ENCODE results near the gene NUBPL.

DNA sequence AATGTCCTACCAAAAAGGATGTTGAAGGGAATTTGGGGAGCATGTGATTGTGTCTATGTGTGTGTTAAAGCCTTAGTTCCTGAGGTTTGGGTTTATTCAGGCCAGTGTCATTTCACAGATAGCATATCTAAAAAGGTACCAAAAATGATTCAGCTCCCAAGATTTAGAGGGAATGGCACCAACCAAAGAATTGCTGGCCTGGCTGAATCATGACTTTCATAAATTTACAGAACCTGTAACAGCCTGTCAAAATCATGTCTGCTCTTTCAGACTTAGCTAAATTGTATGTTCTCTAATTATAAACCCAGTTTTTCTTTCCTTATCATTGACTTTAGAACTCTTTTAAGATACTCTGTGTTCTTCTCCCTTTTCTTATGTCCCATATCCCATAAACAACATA, 231.5 kb downstream of the NUBPL start:
- TF ChIP-seq CTCF (conservative IDR thresholded peaks at IDR 0.05; ENCODE audit: low read length) (no peak), EZH2phosphoT487 (IDR thresholded peaks at IDR 0.05; ENCODE audit: borderline replicate concordance, low read depth, low read length) (no peak)
